ENCODE results near the gene KCNH3.
A peak's percentile ranks its signal among the peaks of the same experiment; 100 is the strongest.

DNA sequence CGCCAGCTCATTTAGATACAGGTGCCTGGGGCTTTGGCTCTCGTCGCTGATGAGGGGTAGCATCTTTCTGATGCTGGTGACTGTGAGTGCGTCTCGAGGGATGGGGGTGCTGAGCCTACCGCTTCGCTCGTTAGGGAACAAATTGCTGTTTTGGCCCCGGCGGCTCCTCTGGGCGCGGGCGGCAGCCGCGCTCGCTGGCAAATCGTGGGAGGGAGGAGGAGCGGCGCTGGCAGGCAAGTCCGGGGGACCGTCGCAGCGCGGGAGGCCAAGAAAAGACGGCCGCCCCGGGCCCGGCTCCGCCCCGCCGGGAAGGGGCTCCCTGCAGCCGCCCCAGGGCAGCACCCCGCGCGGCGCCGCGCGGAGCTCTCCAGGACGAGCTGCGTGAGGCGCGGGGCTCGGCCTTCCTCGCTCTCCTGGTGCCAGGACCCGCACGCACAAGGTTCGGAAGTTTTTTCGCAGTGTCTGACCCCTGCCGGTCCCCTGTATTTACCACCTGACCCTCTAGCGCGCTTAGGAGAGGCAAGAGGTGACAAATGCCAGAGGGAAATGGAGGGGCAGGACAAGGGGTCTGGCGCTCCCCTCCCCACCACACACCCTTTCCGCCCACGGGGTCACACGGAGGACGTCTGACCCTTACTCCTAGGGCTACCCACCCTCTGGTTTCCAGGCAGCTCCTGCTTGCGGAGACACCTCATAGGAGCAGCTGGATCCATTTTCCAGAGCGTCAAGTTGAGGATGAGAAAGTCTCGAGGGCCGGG, 899 bp upstream of the KCNH3 start:
- TF ChIP-seq, protein P1, sequence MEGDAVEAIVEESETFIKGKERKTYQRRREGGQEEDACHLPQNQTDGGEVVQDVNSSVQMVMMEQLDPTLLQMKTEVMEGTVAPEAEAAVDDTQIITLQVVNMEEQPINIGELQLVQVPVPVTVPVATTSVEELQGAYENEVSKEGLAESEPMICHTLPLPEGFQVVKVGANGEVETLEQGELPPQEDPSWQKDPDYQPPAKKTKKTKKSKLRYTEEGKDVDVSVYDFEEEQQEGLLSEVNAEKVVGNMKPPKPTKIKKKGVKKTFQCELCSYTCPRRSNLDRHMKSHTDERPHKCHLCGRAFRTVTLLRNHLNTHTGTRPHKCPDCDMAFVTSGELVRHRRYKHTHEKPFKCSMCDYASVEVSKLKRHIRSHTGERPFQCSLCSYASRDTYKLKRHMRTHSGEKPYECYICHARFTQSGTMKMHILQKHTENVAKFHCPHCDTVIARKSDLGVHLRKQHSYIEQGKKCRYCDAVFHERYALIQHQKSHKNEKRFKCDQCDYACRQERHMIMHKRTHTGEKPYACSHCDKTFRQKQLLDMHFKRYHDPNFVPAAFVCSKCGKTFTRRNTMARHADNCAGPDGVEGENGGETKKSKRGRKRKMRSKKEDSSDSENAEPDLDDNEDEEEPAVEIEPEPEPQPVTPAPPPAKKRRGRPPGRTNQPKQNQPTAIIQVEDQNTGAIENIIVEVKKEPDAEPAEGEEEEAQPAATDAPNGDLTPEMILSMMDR (optimal IDR thresholded peaks at IDR 0.05 in 1 of 3, IDR thresholded peaks at IDR 0.05 in 1 of 3, conservative IDR thresholded peaks at IDR 0.05 in 1 of 3; ENCODE audit: extremely low read depth in 1 of 3, insufficient read depth in 2 of 3, low read length in 3 of 3) = no peak
- TF ChIP-seq EZH2 (IDR thresholded peaks at IDR 0.05; ENCODE audit: low read length) = peak; percentile 98
